ENCODE results near the gene TXNRD1. TPM values are rescaled to one million over a fixed set of nuclear protein-coding genes. Genes with fewer than 3 reads are reported as not detected.

The TXNRD1 gene
- total RNA-seq, 1 donor, result 502 TPM

DNA sequence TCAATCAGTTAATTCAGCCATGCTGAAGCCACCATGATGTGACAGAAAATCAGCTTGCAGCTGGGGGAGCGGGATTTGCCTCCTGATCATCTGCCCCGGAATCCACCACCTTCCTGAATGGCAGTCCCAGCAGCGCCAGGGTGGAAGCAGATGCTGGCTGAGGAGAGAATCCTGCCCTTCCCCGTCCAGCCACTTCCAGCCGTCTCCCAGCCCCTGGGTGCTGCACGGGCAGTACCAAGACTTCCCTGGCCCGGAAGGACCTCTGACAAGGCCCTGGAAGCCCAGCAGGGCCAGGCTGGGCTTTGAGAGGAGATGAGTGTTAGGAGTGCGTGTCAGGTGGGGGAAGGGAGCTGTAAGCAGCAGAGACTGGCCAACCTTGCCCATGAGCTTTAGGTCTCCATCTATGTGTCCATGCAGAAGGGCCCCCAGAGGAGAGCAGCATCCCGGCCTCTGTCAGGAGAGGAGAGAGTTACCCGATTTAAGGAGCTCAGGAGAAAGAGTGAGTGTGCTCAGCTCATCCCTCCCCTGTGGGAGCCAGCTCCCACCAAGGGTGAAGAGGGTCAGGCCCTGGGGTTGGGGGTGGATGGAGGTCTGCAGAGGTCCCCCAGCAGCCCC lies 157.2 kb downstream of the TXNRD1 start:
- Histone ChIP-seq H3K4me3 (ENCODE audit: insufficient read depth, low read length) (no peak overlapping the region), H3K9me3 (ENCODE audit: low read depth, low read length) (peaks cover 5% of the 10 kb centered on the region), H4K20me1 (ENCODE audit: insufficient read depth, low read length) (no peaks in the 10 kb centered on the region), H3K27ac (ENCODE audit: low read depth, low read length) (no peak overlapping the region), H3K27me3 (ENCODE audit: insufficient read depth, low read length) (no peaks in the 10 kb centered on the region), H2AFZ (ENCODE audit: low read length) (no peak overlapping the region), H3K4me1 (ENCODE audit: insufficient read depth, low read length) (peaks cover 20% of the 10 kb centered on the region), H3K79me2 (ENCODE audit: insufficient read depth, low read length) (no peaks in the 10 kb centered on the region), H3K4me2 (ENCODE audit: insufficient read depth, low read length) (no peak overlapping the region), H3K36me3 (ENCODE audit: insufficient read depth, low read length) (no peaks in the 10 kb centered on the region)
- DNase-seq (ENCODE audit: insufficient read length, low spot score, missing footprints), result peak; percentile 75
- TF ChIP-seq, protein P1, sequence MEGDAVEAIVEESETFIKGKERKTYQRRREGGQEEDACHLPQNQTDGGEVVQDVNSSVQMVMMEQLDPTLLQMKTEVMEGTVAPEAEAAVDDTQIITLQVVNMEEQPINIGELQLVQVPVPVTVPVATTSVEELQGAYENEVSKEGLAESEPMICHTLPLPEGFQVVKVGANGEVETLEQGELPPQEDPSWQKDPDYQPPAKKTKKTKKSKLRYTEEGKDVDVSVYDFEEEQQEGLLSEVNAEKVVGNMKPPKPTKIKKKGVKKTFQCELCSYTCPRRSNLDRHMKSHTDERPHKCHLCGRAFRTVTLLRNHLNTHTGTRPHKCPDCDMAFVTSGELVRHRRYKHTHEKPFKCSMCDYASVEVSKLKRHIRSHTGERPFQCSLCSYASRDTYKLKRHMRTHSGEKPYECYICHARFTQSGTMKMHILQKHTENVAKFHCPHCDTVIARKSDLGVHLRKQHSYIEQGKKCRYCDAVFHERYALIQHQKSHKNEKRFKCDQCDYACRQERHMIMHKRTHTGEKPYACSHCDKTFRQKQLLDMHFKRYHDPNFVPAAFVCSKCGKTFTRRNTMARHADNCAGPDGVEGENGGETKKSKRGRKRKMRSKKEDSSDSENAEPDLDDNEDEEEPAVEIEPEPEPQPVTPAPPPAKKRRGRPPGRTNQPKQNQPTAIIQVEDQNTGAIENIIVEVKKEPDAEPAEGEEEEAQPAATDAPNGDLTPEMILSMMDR (IDR thresholded peaks at IDR 0.05; ENCODE audit: extremely low read depth, low read depth, low read length), result no peak

DNA sequence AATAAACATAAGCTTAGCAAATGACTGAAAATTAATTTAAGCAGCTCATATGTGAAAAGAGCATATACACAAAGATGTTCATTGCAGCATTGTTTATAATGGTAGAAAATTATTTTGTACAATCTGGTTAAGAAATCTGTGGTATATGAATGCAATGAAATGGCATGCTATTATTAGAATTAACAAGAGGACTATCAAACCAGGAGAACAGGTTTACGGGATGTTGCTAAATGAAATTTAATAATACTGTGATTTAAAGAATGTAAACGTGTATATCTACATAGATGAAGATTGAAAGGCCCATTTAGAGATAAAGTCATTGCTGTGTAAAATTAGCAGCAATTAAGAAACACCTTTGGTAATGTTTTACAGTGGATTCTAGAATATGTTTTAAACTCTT lies 158.5 kb downstream of the TXNRD1 start:
- Histone ChIP-seq H3K4me3 (ENCODE audit: insufficient read depth, low read length) (no peak overlapping the region), H3K36me3 (ENCODE audit: insufficient read depth, low read length) (no peaks in the 10 kb centered on the region), H3K27me3 (ENCODE audit: insufficient read depth, low read length) (no peaks in the 10 kb centered on the region), H3K4me2 (ENCODE audit: insufficient read depth, low read length) (no peak overlapping the region), H3K9me3 (ENCODE audit: low read depth, low read length) (peaks cover 5% of the 10 kb centered on the region), H3K79me2 (ENCODE audit: insufficient read depth, low read length) (no peaks in the 10 kb centered on the region), H4K20me1 (ENCODE audit: insufficient read depth, low read length) (no peaks in the 10 kb centered on the region), H3K4me1 (ENCODE audit: insufficient read depth, low read length) (peaks cover 20% of the 10 kb centered on the region), H2AFZ (ENCODE audit: low read length) (no peak overlapping the region), H3K27ac (ENCODE audit: low read depth, low read length) (no peak overlapping the region)
- TF ChIP-seq, protein P1 (IDR thresholded peaks at IDR 0.05; ENCODE audit: extremely low read depth, low read depth, low read length), result no peak
- no peak for DNase-seq (ENCODE audit: insufficient read length, low spot score, missing footprints)

DNA sequence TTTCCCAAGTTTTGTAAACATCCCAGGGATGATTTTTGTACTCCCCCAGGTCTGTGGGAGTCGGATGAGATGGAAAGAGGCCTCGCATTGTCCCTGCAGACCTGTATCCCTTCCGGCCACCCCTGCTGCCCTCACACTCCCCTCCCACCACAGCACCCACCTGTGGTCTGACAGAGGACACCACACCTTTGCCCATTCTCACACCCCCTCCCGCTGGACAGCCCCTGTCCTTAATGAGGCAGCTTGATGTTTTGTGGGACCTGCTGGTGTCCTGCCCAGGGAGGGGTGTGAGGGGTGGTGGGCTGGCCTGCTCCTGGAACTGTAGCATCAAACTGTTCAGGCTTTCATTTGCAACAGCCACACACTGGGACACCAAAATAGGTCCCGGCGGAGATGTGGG lies 159.2 kb downstream of the TXNRD1 start:
- H4K20me1 ChIP-seq (ENCODE audit: insufficient read depth, low read length), result no peaks in the 10 kb centered on the region
- no peaks in the 10 kb centered on the region for H3K36me3 ChIP-seq (ENCODE audit: insufficient read depth, low read length)
- peaks cover under 1% of the 10 kb centered on the region for H3K9me3 ChIP-seq (ENCODE audit: low read depth, low read length)
- H3K27me3 ChIP-seq (ENCODE audit: insufficient read depth, low read length), result no peaks in the 10 kb centered on the region
- H3K27ac ChIP-seq (ENCODE audit: low read depth, low read length), result no peak overlapping the region
- H3K4me1 ChIP-seq (ENCODE audit: insufficient read depth, low read length), result peaks cover 20% of the 10 kb centered on the region
- no peaks in the 10 kb centered on the region for H3K79me2 ChIP-seq (ENCODE audit: insufficient read depth, low read length)
- TF ChIP-seq, protein P1 (IDR thresholded peaks at IDR 0.05; ENCODE audit: extremely low read depth, low read depth, low read length), result no peak
- no peak overlapping the region for H3K4me2 ChIP-seq (ENCODE audit: insufficient read depth, low read length)
- H3K4me3 ChIP-seq (ENCODE audit: insufficient read depth, low read length), result no peak overlapping the region
- no peak overlapping the region for H2AFZ ChIP-seq (ENCODE audit: low read length)
- DNase-seq (ENCODE audit: insufficient read length, low spot score, missing footprints), result no peak

DNA sequence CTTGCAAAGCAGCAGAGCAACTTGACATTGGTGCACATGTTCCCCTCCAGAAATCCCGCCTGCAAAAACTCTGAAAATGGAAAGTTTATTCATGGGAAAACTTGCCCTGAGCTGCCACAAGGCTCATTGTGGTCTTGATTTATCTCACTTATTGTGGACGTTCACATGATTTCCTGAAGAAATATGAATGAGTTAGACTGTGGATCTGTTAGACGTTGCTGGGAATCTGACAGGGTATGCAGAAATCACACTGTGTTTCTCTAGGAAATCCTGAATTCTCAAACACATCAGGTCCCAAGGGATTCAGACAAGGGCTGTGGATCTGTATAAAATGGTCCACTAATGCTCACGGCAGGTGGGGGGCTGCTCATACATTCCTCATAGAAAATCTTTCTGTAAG lies 160.2 kb downstream of the TXNRD1 start:
- Histone ChIP-seq H3K4me2 (ENCODE audit: insufficient read depth, low read length) (no peak overlapping the region), H3K79me2 (ENCODE audit: insufficient read depth, low read length) (no peaks in the 10 kb centered on the region), H3K27me3 (ENCODE audit: insufficient read depth, low read length) (no peaks in the 10 kb centered on the region), H4K20me1 (ENCODE audit: insufficient read depth, low read length) (no peaks in the 10 kb centered on the region), H3K36me3 (ENCODE audit: insufficient read depth, low read length) (no peaks in the 10 kb centered on the region), H3K9me3 (ENCODE audit: low read depth, low read length) (no peaks in the 10 kb centered on the region), H3K27ac (ENCODE audit: low read depth, low read length) (no peak overlapping the region), H3K4me3 (ENCODE audit: insufficient read depth, low read length) (no peak overlapping the region), H3K4me1 (ENCODE audit: insufficient read depth, low read length) (peaks cover 20% of the 10 kb centered on the region), H2AFZ (ENCODE audit: low read length) (no peak overlapping the region)
- no peak for DNase-seq (ENCODE audit: insufficient read length, low spot score, missing footprints)
- TF ChIP-seq, protein P1 (IDR thresholded peaks at IDR 0.05; ENCODE audit: extremely low read depth, low read depth, low read length), result no peak

Measured in osteoblast (primary cell).